BJ (cell line): ENCODE results near the gene BTBD7. TPM values are rescaled to one million over a fixed set of nuclear protein-coding genes. Genes with fewer than 3 reads are reported as not detected.

ENCODE experiments used
- CTCF ChIA-PET: fragments of 350-600 bp; formaldehyde crosslinking; extraction: SDS; loops from one replicate; lab custom pipeline; 2021; ENCODE audit warnings: antibody characterized with exemption, inconsistent platforms; lab: Yijun Ruan, JAX
- POLR2A ChIA-PET: fragments of 300-600 bp; sonication (Branson Sonifier 250); formaldehyde crosslinking; extraction: SDS; loops from one replicate; lab custom pipeline; 2021; ENCODE audit warnings: antibody characterized with exemption; lab: Charles Lee
- DNase-seq: peaks from one replicate; pipeline ENCODE4 v3.0.0-alpha.2; 2011; ENCODE audit warnings: low read depth
- H3K27me3 ChIP-seq: 2 replicates; pipeline ENCODE4 v1.6.0; 2011; ENCODE audit warnings: low read length; ENCODE audit not compliant: control insufficient read depth, insufficient read depth
- H3K36me3 ChIP-seq: 2 replicates; pipeline ENCODE4 v1.5.1; 2011; ENCODE audit warnings: low read length; ENCODE audit not compliant: control insufficient read depth, insufficient read depth
- H3K4me3 ChIP-seq: 2 replicates; pipeline ENCODE4 v1.5.1; 2011; ENCODE audit warnings: low read depth, mild to moderate bottlenecking, control low read depth, low read length
- CTCF ChIP-seq: IDR thresholded peaks from 2 replicates; pipeline ENCODE4 v1.5.1; 2011; ENCODE audit warnings: low read depth, mild to moderate bottlenecking, control low read depth, inconsistent platforms, low read length, moderate library complexity; ENCODE audit not compliant: insufficient read depth
- polyA plus RNA-seq: library from polyadenylated mRNA; depleted of rRNA; stranded (reverse); fragments of >200 nt; gene quantifications from 2 replicates; pipeline ENCODE4 v1.2.3, GENCODE V29; 2011

The BTBD7 gene
- polyA plus RNA-seq, 1 experiment: 17.7 TPM

GRCh38 chr14:93276031-93276716 lies 56.7 kb downstream of the BTBD7 start:
- CTCF ChIA-PET: no interaction called here
- POLR2A ChIA-PET: no interaction called here
- DNase-seq: no peak
- Histone ChIP-seq H3K4me3 (no peak overlapping the region), H3K36me3 (peaks cover 3% of the 10 kb centered on the region; the same call in 1 of the 2 replicates), H3K27me3 (no peaks in the 10 kb centered on the region)
- TF ChIP-seq CTCF: no peak

GRCh38 chr14:93274055-93274806 lies 58.6 kb downstream of the BTBD7 start:
- ChIA-PET CTCF (no interaction called here), POLR2A (no interaction called here)
- no peak overlapping the region for H3K4me3 ChIP-seq
- H3K36me3 ChIP-seq: peaks cover 3% of the 10 kb centered on the region; the same call in 1 of the 2 replicates
- DNase-seq: no peak
- no peak for TF ChIP-seq CTCF
- H3K27me3 ChIP-seq: no peaks in the 10 kb centered on the region

GRCh38 chr14:93271111-93271510 lies 61.7 kb downstream of the BTBD7 start:
- TF ChIP-seq CTCF: no peak
- Histone ChIP-seq H3K36me3 (0 out of 2 replicates have a peak, but pooled peaks cover 3% of the 10 kb centered on the region), H3K4me3 (no peak overlapping the region), H3K27me3 (no peaks in the 10 kb centered on the region)
- no peak for DNase-seq
- POLR2A ChIA-PET: no interaction called here
- CTCF ChIA-PET: no interaction called here

GRCh38 chr14:93269341-93270068 lies 63.3 kb downstream of the BTBD7 start:
- POLR2A ChIA-PET: no interaction called here
- Histone ChIP-seq H3K4me3 (no peak overlapping the region), H3K36me3 (0 out of 2 replicates have a peak, but pooled peaks cover 3% of the 10 kb centered on the region), H3K27me3 (no peaks in the 10 kb centered on the region)
- CTCF ChIA-PET: interaction anchor here (1.1 kb wide), 1 partner anchor 22 kb away, joined by 4 read pairs; no protein-coding TSS in a partner anchor
- TF ChIP-seq CTCF: no peak
- DNase-seq: no peak

GRCh38 chr14:93268406-93268805 lies 64.4 kb downstream of the BTBD7 start:
- POLR2A ChIA-PET: no interaction called here
- TF ChIP-seq CTCF: no peak
- peaks cover 3% of the 10 kb centered on the region; the same call in 1 of the 2 replicates for H3K36me3 ChIP-seq
- no peak for DNase-seq
- H3K4me3 ChIP-seq: no peak overlapping the region
- H3K27me3 ChIP-seq: no peaks in the 10 kb centered on the region
- CTCF ChIA-PET: no interaction called here
